GM19455 (cell line): Measurements from ENCODE around the gene SUSD1.

Source experiments
- ATAC-seq: cut with Tn5 transposase; IDR thresholded peaks from one replicate; pipeline ENCODE4 v1.9.1; 2021; ENCODE audit not compliant: unreplicated experiment

Gene SUSD1

DNA sequence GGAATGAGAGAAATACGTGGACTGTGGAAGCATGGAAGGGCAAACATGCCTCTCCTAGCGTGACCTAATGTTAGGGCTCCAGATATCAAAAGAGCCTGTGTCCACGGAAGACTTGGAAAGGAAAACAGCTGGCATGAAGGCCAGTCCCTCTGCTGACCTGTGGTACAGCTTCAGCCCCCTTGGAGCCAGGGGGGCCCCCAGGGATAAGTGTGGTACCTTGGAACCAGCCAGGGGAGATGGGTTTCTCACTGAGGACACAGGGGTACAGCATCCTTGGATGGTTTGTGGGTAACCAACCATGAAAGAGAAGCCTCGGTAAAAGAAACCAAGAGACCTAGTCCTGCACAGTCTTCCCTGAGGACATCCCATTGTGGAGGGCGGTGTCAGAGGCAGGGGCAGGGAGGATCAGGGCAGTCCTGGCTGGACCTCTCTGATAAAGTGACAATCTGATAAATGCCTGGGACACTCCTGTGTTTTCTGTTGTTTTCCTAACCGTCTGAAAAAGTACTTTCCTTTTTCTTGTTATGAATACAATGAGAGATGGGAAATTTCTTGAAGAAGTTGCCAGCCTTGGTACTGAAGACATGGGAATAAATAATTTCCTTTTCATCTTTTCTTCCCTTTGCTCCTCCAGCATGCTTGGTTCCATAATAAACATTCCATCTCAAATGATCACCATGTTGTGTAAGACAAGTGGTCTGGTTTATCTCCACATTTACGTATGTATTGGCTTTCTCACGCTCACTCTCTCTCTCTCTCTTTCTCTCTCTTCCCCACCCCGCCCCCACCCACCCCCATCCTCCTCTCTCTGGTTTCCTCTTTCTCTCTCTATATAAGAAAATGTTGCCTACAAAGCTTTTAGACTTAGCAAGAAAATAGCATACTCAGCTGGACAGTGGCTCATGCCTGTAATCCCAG is 102.1 kb downstream of the SUSD1 start:
- no peak for ATAC-seq

DNA sequence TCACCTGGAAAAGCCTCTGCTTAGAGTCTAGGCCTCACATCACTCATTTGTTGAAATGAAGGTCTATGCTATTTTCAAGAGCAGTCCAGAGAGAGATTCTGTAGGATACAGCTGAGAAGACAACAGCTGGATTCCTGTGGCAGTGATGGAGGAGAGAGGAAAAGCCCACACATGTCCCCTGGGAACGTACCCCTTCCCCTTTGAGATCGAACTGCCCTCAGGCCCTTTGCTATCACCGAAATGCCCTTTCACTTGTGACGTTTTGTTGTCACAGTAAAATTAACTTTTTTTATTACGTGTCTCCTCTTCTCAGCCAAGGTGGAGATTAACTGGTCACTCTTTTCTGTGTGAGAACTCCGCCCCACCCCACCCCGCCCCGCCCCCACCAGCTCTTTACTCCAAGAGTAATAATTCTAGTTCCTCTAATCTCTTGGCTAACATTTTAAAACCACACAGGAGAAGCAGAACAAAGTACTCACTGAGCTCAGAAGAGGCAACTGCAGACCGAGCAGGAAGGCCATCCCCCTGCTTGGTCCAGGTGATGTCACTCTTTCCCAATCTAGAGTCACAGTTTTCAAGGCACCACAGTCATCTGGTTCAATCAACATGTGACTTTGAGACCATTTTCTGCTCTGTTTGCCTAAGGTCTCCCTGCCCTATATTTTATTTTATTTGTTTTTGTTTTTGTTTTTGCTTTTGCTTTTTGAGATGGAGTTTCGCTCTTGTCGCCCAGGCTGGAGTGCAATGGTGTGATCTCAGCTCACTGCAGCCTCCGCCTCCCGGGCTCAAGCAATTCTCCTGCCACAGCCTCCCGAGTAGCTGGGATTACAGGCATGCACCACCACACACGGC is 105.6 kb downstream of the SUSD1 start:
- ATAC-seq = no peak

DNA sequence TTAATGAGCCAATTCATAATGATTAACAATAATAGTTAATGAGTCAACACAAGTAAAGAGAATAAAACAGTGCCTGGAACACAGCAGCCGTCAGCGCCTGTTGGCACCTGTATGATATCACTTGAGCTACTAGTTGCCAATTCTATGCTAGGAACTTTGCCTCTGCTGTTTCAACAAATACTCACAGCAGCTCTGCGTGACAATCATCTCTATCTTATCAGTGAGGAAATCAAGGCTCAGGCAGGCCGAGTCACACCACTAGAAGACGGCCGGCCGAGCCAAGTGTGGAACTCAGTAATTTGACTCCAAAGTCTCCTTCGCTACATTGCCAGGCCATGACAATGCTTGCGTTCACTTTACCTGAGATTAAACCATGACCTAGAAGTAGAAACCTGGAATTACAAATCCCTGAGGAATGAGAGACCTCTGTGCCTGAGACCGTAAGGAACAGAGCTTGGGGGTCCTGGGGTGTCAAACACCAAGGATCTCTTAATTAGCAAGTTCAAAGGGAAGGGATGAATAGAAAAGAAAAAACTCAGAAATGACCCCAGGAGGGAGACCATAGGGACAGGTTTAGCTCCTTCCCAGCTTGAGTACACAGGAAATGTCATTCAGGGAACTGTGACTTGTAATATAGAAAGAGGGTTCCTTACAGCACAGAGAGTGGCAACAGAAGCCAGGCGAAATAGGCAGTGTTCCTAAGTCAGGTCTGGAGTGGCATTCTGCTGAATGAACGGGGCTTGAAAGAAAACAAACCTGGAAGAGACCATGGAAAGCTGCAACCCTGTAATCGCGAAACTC is 109.1 kb downstream of the SUSD1 start:
- no peak for ATAC-seq

DNA sequence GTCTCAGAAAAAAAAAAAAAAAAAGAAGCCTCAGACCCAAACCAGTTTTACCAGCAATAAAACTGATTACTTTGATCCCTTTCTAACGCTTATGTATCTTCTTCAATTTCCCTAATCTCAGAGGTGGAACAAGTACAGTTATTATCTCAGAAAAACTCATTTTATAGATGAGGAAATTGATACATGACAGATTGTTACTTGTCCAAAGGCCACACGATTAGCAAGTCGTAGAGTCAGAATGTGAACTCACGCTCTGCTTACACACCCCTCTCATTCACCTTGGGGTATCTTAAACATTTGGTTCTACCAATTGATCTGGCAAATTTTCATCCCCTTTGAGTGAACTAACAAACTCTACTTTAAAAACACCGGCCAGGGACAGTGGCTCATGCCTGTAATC is 110.2 kb downstream of the SUSD1 start:
- ATAC-seq = no peak

DNA sequence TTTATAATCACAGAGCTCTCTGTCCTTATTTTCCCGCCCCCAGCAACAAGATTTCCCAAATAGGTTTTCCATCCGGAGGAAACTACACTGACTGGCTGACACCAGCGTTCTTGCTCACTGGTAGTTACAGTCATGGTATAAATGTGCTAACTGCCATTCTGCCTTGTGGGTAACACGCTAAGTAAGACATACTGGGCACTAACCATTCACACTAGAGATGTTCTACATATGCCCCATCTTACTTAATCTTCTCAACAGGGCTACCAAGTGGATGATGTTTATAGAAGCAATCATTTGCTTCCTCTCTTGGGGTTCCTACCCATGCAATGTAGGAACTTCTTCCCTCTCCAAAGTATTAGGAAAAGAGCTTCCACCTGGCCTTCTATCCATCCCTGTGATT is 111.5 kb downstream of the SUSD1 start:
- no peak for ATAC-seq

DNA sequence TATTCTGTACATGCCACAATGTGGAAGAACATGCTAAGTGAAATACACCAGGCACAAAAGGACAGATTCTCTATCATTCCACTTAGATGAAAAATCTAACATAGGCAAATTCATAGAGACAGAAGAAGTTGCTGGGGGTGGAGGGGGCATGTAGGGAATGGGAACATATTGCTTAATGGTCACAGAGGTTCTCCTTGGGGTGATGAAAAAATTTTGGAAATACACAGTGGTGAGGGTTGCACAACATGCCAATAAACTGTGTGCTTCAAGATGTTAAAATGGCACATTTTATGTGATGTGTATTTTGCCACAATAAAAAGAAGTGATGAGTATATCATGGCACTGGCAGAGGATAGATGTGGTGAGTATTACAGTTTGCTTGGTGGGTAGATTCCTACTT is 111.9 kb downstream of the SUSD1 start:
- ATAC-seq = no peak

DNA sequence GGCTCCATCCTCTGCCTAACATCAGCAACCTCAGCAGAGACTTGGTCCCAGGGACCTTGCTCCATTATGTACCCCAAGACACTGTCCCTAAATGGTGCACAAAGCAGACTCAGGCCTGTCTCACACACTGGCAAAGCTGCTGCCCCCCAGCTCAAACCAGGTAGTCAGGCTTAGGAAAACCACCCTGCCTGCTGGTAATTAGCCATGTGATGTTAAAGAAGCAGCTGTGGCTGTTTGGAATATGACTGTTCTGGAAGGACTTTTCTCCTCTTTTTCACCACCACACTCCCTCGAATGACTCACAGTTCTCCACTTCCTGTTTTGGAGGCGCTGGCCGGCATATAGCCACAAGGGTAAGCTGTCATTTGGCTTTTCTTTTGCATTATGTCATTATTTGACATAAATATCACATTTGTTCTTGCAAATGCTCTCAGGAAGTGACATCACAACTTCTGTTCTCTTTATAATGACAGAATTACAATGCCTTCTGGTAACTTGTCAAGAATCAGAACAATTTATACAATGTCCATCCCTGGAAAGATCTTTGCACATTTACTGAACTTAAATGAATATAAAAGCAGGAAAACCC is 113.9 kb downstream of the SUSD1 start:
- ATAC-seq = peak; percentile 80

DNA sequence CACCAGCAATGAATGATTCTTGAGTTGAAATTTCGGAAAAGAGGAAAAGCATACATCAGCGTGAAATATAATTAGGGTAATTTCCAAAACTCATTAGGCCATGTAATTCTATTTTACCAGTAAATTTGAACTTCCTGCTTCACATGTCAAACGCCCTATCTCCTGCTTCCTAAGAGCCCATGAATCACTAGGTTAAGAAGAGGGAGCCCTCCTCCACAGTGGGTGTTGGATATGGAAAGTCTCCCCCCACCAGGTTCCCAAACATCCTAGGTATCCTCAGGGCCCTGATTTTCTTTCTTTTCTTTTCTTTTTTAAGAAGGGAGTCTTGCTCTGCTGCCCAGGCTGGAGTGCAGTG is 115.2 kb downstream of the SUSD1 start:
- ATAC-seq = no peak

DNA sequence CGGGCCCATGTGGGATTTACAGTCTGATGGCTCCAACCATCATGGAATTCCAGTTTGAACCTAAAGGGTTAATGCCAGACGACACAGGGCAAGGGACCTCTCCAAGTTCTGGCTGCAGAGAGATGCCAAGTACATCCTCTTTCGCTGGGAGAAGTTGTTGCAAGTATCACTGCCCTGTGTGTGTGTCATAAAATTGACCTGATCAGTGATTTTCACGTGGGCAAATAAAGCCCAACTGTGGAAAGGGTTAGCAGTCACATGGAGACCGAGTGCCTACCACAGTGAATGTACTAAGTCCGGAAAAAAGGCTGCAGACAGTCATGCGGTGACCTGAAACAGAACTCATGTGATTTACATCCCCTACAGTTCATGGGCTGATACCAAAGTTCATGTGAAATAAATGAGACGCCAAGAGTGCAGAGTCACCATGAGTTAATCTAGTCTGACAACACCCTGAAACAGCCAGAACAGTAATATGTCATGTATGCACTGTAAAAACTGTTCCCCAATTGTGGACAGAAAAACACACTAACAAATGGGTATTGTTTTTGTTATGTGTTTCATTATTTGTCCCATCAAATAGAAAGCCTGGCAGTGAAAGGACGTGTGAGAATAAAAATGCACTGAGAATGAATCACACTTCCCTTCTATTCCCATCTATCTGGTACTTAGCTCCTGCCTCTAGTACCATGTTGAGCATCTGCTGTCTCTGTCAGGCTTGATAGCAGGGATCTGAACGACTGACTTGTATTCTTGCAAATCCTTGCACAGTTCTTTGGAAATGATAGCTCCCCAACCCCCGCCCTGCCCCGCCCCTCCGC is 115.7 kb downstream of the SUSD1 start:
- ATAC-seq = no peak

DNA sequence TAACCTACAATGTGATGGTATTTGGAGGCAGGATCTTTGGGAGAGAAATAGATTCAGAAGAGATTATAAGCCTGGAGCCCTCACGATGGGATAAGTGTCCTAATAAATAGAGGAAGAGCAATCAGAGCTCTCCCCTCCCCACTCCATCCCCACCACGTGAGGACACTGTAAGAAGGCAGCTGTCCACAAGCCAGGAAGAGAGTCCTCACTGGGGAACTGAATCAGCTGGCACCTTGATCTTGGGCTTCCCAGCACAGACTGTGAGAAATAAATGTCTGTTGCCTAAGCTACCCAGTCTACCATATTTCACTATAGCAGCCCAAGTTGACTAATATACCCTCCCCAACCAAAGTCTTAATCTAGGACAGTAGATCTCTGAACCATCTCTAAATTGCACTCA is 118.1 kb downstream of the SUSD1 start:
- ATAC-seq = no peak

DNA sequence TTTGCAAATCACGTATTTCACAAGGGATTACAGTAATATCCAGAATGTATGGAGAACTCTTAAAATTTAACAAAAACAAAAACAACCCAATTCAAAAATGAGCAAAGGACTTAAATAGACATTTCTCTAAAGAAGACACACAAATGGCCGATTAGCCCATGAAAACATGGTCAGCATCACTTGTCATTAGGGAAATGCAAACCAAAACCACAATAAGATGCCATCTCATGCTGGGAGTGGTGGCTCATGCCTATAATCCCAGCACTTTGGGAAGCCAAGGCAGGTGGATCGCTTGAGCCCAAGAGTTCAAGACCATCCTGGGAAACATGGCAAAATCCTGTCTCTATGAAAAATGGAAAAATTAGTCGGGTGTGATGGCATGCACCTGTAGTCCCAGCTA is 120.2 kb downstream of the SUSD1 start:
- no peak for ATAC-seq

DNA sequence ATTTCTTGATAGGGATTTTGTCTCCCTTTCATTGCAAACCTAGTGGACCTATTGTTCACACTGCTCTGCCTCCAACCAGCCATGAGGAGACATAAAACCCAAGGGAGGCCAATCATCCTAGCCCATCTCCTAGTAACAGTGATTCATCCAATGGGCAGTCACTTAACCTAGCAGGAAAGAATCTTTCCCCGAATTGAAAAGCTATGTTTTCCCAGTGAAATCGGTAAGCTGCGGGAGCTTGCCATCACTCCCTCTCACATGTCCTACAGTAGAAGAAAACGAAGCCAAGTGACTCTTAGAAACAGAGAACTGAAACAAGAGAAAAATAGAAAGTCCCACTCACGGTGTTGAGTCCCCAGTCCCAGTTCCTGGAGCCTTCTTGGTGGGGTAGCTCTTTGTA is 123.3 kb downstream of the SUSD1 start:
- ATAC-seq = no peak

DNA sequence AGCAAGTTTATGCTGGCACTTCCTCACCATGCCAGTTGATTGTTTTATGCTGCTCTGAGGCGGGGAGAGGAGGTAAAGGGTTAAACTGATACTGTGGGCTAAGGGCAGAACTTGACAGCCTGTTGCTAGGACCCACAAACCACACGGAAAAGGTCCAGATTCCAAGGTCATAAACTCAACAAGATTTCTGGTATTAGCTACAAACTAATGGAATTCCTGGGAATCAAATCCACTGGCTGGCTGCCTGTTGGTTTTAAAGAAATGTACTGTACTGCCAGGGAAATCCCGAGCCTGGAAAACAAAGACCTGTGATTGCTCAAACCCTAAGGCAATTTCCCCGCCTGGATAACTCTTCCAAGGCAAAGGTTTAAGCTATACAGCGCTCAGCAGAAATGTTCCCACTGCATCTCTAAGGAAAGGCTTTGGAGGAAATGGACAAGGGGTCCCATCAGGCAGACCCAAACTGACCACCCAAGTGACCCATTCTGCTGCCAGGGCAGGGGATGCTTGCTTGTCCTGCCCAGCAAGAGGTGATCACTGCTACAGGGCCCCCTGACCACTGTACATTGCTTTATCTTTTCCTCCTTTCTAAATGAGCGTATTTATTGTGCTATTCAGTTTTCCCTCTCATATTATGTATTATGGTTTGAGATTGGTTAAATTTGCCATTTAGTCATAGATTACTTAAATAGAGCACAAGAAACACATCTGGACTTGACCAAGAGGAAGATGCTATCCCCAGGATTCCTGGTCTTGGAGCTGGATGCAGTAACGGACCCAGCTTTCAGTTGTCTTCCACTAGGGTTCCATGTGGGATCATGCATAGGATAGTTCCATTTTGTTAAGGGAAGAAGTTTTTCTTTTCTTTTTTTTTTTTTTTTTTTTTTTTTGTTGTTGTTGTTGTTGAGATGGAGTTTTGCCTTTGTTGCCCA is 124.3 kb downstream of the SUSD1 start:
- no peak for ATAC-seq

DNA sequence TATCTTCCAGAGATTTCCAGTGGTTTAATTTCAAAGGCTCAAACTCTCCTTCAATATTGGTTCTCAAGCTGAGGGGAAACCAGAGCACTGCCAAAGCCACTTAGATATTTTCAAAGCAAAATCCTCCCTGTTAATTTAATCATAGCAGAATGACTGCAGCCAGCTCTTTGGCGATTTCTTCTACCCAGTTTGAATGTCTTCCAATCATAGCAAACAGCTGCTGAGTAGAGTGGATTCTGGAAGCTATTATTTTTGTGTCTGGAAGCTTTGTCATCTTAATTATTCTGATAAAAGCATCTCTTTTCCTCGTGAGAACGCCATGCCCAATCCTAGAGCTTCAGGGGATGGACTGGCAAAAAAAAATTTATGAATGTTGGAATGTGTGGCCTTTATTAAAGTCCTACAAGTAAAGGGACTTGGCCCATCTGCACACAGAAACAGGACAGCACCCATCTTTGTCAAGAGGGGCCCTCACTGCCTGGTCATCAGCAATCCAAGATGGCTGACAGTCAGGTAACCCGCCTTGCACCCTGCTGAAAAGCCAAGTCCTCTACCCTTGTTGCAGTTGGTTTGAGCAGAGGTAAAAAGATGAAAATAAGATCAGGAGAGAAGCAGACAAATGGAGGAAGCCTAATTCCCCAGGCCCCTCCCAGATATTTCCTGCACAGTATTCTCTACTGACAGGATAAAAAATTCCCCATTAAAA is 125.1 kb downstream of the SUSD1 start:
- ATAC-seq = no peak

DNA sequence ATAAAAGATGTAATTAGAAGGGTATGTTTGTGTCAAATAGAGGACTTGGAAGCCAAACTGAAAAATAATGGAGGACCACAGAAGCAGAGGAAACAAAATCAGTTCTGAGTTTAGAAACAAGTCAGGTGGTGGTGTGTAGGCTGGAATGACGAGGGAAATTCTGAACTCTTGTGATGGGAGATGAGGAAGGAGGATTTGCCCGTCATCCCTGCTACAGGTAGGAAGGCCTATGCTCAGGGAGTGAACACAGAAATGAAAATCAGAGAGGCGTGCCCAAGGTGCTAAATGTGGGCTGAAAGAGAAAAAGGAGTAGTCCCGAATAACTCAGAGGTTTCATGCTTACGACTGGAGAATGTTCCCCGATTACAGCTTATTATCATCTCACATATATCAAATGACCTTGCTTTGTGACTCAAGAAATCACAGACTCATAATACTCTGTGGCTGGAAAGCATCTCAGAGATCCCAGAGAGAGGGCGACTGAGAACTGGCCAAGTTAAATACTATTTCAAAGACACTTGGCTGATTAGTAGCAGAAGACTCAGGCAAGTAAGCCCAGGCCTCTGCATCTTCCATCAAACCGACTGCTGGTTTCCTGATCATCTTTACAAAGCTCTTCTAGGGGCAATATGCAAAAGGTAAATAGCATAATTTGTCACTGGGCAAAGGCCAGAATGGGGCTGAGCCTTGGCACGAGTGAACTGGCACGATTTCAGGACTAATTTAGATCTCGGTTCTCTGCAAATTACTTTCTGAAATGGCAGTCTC is 126.0 kb downstream of the SUSD1 start:
- no peak for ATAC-seq

DNA sequence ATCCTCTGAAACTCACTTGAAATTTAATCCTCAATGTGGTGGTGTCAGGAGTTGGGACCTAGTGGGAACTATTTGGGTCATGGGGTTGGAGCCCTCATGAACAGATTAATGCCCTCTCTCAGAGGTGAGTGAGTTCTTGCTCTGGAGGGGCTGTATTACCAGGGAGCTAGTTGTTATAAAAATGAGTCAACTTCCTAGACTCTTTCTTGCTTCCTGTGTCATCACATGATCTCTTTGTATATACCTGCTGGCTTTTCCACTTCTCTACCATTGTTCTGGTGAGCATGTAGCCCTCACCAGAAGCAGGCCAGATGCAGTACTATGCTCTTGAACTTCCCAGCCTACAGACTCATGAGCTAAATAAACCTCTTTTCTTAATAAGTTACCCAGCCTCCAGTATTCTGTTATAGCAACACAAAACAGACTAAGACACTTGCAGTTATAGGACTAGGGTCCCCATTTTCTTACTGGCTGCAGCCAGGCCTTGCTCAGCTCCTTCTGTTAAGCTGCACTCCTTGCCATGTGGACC is 127.5 kb downstream of the SUSD1 start:
- ATAC-seq = no peak

DNA sequence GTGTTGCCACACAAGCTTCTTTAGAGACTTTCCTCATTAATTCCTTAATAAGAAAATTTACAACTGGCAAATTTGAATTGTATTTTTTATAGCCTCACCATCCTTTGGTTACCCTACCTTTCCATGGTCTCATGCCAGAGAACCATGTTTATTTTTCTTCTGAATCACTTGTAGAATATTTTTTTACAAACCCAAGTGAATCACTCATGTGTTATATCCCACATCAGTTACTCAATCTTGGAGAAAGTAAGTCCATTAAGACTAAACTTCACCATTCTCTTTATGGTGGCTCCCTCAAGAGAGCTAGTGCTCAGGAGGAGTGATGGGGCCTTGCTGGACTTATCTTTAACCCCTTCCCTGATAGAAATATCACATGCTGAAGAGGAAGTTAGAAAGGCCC is 128.9 kb downstream of the SUSD1 start:
- ATAC-seq = no peak
